C4-2B (cell line): Measurements from ENCODE around the gene DPYSL5.

Experiments
- H3K27ac ChIP-seq: fragments of 450-650 bp; 2 replicates; pipeline ENCODE4 v1.5.1; 2017
- CTCF ChIP-seq: fragments of 450-650 bp; conservative IDR thresholded peaks from 2 replicates; pipeline ENCODE4 v1.5.1; 2017; ENCODE audit warnings: mild to moderate bottlenecking
- ZFX ChIP-seq: fragments of 450-650 bp; IDR thresholded peaks from 2 replicates; pipeline ENCODE4 v1.6.1; 2017

DPYSL5 gene

GRCh38 chr2:26925100-26925791, 77.3 kb downstream of the DPYSL5 start:
- no peak overlapping the region for H3K27ac ChIP-seq
- TF ChIP-seq ZFX: no peak
- no peak for TF ChIP-seq CTCF

GRCh38 chr2:26927221-26927620, 79.3 kb downstream of the DPYSL5 start:
- H3K27ac ChIP-seq: no peak overlapping the region
- TF ChIP-seq ZFX: no peak
- no peak for TF ChIP-seq CTCF

DNA sequence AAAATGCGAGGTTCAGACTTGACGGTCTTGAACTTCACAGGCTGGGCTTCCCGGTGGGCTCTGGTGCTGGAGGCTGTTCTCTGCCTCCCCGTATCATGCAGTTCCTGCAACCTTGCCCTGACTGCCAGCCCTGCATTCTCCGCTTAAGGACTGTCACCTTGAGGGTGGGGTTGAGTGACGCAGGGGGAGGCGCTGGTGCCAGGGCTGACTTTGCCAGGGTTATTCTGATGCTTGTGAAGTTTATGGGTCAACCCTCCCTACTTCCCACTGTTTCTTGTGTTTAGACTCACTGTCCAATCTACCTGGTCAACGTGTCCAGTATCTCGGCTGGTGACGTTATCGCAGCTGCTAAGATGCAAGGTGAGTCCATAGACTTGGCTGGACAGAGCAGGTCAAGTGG, 85.0 kb downstream of the DPYSL5 start:
- TF ChIP-seq ZFX: no peak
- TF ChIP-seq CTCF: no peak
- no peak overlapping the region for H3K27ac ChIP-seq

GRCh38 chr2:26933431-26934334, 85.8 kb downstream of the DPYSL5 start:
- TF ChIP-seq ZFX (no peak), CTCF (no peak)
- no peak overlapping the region for H3K27ac ChIP-seq

DNA sequence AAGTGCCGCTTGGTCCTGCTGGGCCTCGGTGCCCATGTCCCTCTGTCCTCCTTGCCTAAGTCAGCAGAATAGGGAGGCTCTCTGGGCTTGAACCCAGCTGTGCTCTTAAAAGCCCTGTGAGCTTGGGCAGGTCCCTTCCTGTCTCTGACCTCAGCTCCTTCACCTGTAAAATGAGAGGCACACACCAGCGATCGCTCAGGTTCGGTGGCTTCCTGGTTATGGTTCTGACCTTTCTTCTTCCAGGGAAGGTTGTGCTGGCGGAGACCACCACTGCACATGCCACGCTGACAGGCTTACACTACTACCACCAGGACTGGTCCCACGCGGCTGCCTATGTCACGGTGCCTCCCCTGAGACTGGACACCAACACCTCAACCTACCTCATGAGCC, 86.4 kb downstream of the DPYSL5 start:
- H3K27ac ChIP-seq: no peak overlapping the region
- TF ChIP-seq ZFX (no peak), CTCF (no peak)

- no peak overlapping the region for H3K27ac ChIP-seq
- TF ChIP-seq ZFX (no peak), CTCF (no peak)
These were observed 87.1 kb downstream of the DPYSL5 start for GRCh38 chr2:26934985-26935384.

DNA sequence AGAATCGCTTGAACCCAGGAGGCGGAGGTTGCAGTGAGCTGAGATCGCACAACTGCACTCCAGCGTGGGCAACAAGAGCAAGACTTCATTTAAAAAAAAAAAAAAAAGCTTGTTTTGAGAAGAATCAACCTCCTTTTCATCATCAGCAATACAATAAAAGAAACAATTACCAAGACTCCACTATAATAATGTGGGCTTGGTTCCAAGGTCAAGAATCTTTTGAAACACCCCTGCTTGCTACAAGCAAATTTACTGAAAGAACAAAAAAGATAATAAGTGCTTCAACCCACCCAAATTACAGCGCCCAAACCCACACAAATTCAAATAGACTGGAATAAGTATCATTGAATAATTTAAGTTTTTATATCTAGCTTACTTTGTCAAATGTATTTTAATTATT, 88.9 kb downstream of the DPYSL5 start:
- TF ChIP-seq ZFX: no peak
- TF ChIP-seq CTCF: no peak
- no peak overlapping the region for H3K27ac ChIP-seq
